ENCODE data around the gene PKIB. TPM values are rescaled to one million over a fixed set of nuclear protein-coding genes. Genes with fewer than 3 reads are reported as not detected.

The PKIB gene
- total and polyA plus RNA-seq, 2 of the 4 experiments (the other 2 are of a cell fraction): 6.3 to 13.1 TPM

- intact Hi-C loops (cut with micrococcal nuclease): loop anchor here (5.0 kb wide), 1 partner anchor 36 kb away; the partner anchor contains the start of gene SMPDL3A
- Histone ChIP-seq H2AK9ac (replicated peaks; ENCODE audit: low read depth, low read length, poor library complexity) (no peak overlapping the region), H3K56ac (ENCODE audit: extremely low read depth, insufficient read depth, low read length) (no peak overlapping the region), H3K18ac (ENCODE audit: low read depth, low read length) (no peak overlapping the region), H3K14ac (replicated peaks; ENCODE audit: low read depth, low read length) (no peak overlapping the region), H2BK120ac (ENCODE audit: low read depth, low read length) (no peak overlapping the region), H2BK20ac (ENCODE audit: low read depth, low read length) (no peak overlapping the region), H3K4me3 (ENCODE audit: insufficient read depth, low read depth, low read length) (no peak overlapping the region), H2BK5ac (ENCODE audit: low read depth, low read length, poor library complexity, severe bottlenecking) (no peak overlapping the region), H3K4me2 (ENCODE audit: low read depth, low read length) (peak overlapping the region; percentile 35), H3K4me1 (ENCODE audit: control insufficient read depth, insufficient read depth, low read length) (peaks cover 2% of the 10 kb centered on the region; the same call in 1 of the 2 replicates), H3K36me3 (ENCODE audit: control insufficient read depth, insufficient read depth, low read length) (no peaks in the 10 kb centered on the region), H4K20me1 (ENCODE audit: insufficient read depth, low read length) (no peaks in the 10 kb centered on the region), H3K27ac (ENCODE audit: insufficient read depth, low read length) (no peak overlapping the region), H3K9me1 (ENCODE audit: insufficient read depth, low read length) (no peaks in the 10 kb centered on the region), H3K23ac (ENCODE audit: low read depth, low read length) (no peak overlapping the region), H4K5ac (ENCODE audit: low read depth, low read length) (no peak overlapping the region), H2AFZ (replicated peaks; ENCODE audit: low read length, poor library complexity) (no peak overlapping the region), H3K9ac (ENCODE audit: low read depth, low read length) (no peak overlapping the region), H3K9me3 (ENCODE audit: control insufficient read depth, insufficient read depth, low read length) (no peaks in the 10 kb centered on the region), H4K8ac (ENCODE audit: low read depth in 2 of 2, low read length in 2 of 2) (no peak overlapping the region), H4K91ac (ENCODE audit: insufficient read depth, low read depth, low read length) (no peak overlapping the region), H3K27me3 (ENCODE audit: control insufficient read depth, insufficient read depth, low read length) (no peaks in the 10 kb centered on the region; the same call in none of the 2 replicates), H2BK15ac (ENCODE audit: low read depth, low read length) (no peak overlapping the region), H2AK5ac (ENCODE audit: low read depth, low read length) (no peak overlapping the region), H3K79me1 (ENCODE audit: low read depth in 1 of 2, low read length in 2 of 2) (no peaks in the 10 kb centered on the region), H3K4ac (ENCODE audit: low read depth, low read length) (no peak overlapping the region)
- no TSS peak for BruUV-seq (replicated peaks)
- TF ChIP-seq MAFK (IDR thresholded peaks at IDR 0.05; ENCODE audit: low read depth, low read length): no peak
- no peak for TF ChIP-seq FOS (IDR thresholded peaks at IDR 0.05; ENCODE audit: low read depth, low read length)
- no peak for TF ChIP-seq BHLHE40 (IDR thresholded peaks at IDR 0.05; ENCODE audit: low read depth, low read length)
- TF ChIP-seq USF2 (IDR thresholded peaks at IDR 0.05; ENCODE audit: low read depth, low read length): no peak
- no peak for TF ChIP-seq MXI1 (IDR thresholded peaks at IDR 0.05; ENCODE audit: borderline replicate concordance, low read depth, low read length)
- TF ChIP-seq MAZ (IDR thresholded peaks at IDR 0.05; ENCODE audit: borderline replicate concordance, low read depth, low read length): no peak
- no peak for TF ChIP-seq CTCF (conservative IDR thresholded peaks at IDR 0.05; ENCODE audit: low read depth, low read length)
- no peak for TF ChIP-seq POLR2A (IDR thresholded peaks at IDR 0.05; ENCODE audit: low read depth, low read length)
- TF ChIP-seq NFE2L2 (IDR thresholded peaks at IDR 0.05; ENCODE audit: low read depth, low read length): no peak
- TF ChIP-seq CEBPB (IDR thresholded peaks at IDR 0.05; ENCODE audit: low read depth, low read length): no peak
- TF ChIP-seq ELK1 (IDR thresholded peaks at IDR 0.05; ENCODE audit: borderline replicate concordance, low read depth, low read length): no peak
- no peak for TF ChIP-seq RCOR1 (IDR thresholded peaks at IDR 0.05; ENCODE audit: insufficient replicate concordance, low read length)
- no peak for TF ChIP-seq RFX5 (IDR thresholded peaks at IDR 0.05; ENCODE audit: low read depth, low read length)
- TF ChIP-seq SMC3 (IDR thresholded peaks at IDR 0.05; ENCODE audit: low read depth, low read length): no peak
- no peak for TF ChIP-seq RAD21 (IDR thresholded peaks at IDR 0.05; ENCODE audit: low read length)
- TF ChIP-seq CHD1 (IDR thresholded peaks at IDR 0.05; ENCODE audit: low read depth, low read length): no peak
- ATAC-seq (ENCODE audit: low read depth) (no peak), DNase-seq (no peak)
- 40% methylated on average over 2 of the region's 3 CpGs; no CpG with 5 or more reads in 1 of the 2 experiments for WGBS, 2 experiments (ENCODE audit: extremely low coverage in 2 of 2, insufficient read length in 1 of 2)
- dilution Hi-C loops (cut with HindIII; ENCODE audit: low sequenced_read_pairs, unreplicated experiment): no loop called here
- CTCF ChIA-PET: interaction anchor here (1.2 to 1.9 kb wide), 2 partner anchors 88 kb away, joined by 5 to 7 read pairs; no protein-coding TSS in a partner anchor
- in situ Hi-C loops (cut with MboI; ENCODE audit: low sequenced_read_pairs): no loop called here
- POLR2A ChIA-PET (ENCODE audit: unreplicated experiment): no interaction called here
These were observed 141.1 kb downstream of the PKIB start for GRCh38 chr6:122751326-122751725.

All from IMR-90 (cell line).